Mesothelial cell of epicardium (in vitro differentiated cells): Measurements from ENCODE around the gene PAX6. TPM values are rescaled to one million over a fixed set of nuclear protein-coding genes. Genes with fewer than 3 reads are reported as not detected.

Experiments used
- DNase-seq, 2 experiments: peaks; one replicate each; pipeline ENCODE4 v3.0.0; 2021; ENCODE audit warnings: low spot score in 2 of 2; ENCODE audit not compliant: unreplicated experiment in 2 of 2
- H3K27ac Mint-ChIP-seq: 2 replicates; pipeline ENCODE4 v1.8.0; 2021; ENCODE audit warnings: mixed read lengths
- H3K27me3 Mint-ChIP-seq: 2 replicates; pipeline ENCODE4 v1.8.0; 2021; ENCODE audit warnings: low read depth, mixed read lengths
- H3K36me3 Mint-ChIP-seq: 2 replicates; pipeline ENCODE4 v1.8.0; 2021; ENCODE audit warnings: mixed read lengths
- H3K4me1 Mint-ChIP-seq: 2 replicates; pipeline ENCODE4 v1.8.0; 2021; ENCODE audit warnings: mixed read lengths
- H3K4me3 Mint-ChIP-seq: 2 replicates; pipeline ENCODE4 v1.8.0; 2021; ENCODE audit warnings: mild to moderate bottlenecking, moderate library complexity, mixed read lengths
- H3K9me3 Mint-ChIP-seq: 2 replicates; pipeline ENCODE4 v1.8.0; 2021; ENCODE audit warnings: mixed read lengths
- CTCF ChIP-seq: fragments of 200-600 bp; sonication (generic); IDR thresholded peaks from one replicate; pipeline ENCODE4 v1.5.0; 2021; ENCODE audit warnings: antibody characterized with exemption; ENCODE audit not compliant: unreplicated experiment
- total RNA-seq: library from RNA; stranded (reverse); gene quantifications from 3 replicates; pipeline ENCODE4 v1.2.1, GENCODE V29; 2021

The PAX6 gene
- total RNA-seq, 1 donor from 2014 or later = not detected

GRCh38 chr11:31805629-31806185, 5.4 kb downstream of the PAX6 start:
- Mint-ChIP-seq H3K27me3 (peaks cover 96% of the 10 kb centered on the region), H3K9me3 (no peaks in the 10 kb centered on the region), H3K36me3 (no peaks in the 10 kb centered on the region), H3K27ac (no peak overlapping the region), H3K4me3 (no peak overlapping the region), H3K4me1 (peaks cover 17% of the 10 kb centered on the region)
- DNase-seq = peak in 1 of 2 experiments; percentile 42
- no peak for TF ChIP-seq CTCF

GRCh38 chr11:31805037-31805628, 6.0 kb downstream of the PAX6 start:
- H3K27ac Mint-ChIP-seq = no peak overlapping the region
- peaks cover 18% of the 10 kb centered on the region for H3K4me1 Mint-ChIP-seq
- peak overlapping the region; percentile 42 for H3K4me3 Mint-ChIP-seq
- no peak for TF ChIP-seq CTCF
- peaks cover 97% of the 10 kb centered on the region for H3K27me3 Mint-ChIP-seq
- H3K9me3 Mint-ChIP-seq = no peaks in the 10 kb centered on the region
- DNase-seq = peak in 1 of 2 experiments; percentile 43
- H3K36me3 Mint-ChIP-seq = no peaks in the 10 kb centered on the region

DNA sequence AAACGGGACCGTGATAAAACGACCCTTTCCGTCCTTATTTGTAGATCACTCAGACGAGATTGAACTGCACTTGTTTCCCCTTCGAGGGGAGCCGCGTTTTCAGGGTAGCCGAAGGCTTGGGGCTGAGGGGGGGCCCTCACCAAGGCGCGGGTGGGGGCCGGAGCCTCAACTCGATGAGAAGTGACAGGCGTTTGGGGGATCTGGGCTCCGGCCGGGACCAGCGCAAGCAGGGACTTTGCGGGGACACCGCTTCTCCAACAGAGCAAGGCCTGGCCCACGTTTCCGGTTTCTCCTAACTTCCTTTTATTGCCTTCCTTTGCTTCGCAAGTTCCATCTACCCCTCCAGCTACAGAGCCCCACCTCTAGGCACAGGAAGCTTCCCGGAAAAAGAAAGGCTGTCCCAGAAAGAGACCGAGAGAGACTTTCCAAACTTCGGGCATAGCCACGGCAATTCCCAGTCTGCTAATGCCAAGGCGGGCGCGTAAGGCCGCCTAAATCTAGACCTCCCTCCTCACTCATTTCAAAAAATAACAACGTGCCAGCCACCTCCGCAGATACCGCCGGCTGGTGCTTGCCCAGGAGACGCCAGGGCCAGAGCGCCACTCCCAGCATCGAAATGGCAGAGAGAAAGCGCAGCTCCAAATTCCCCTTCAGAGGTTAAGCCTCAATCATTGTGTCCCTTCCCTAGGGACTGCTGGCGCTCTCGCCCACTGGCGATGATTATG, 6.6 kb downstream of the PAX6 start:
- peaks cover 98% of the 10 kb centered on the region for H3K27me3 Mint-ChIP-seq
- H3K36me3 Mint-ChIP-seq = no peaks in the 10 kb centered on the region
- no peaks in the 10 kb centered on the region for H3K9me3 Mint-ChIP-seq
- peak overlapping the region; percentile 42 for H3K4me3 Mint-ChIP-seq
- no peak for TF ChIP-seq CTCF
- no peak overlapping the region for H3K27ac Mint-ChIP-seq
- H3K4me1 Mint-ChIP-seq = peaks cover 19% of the 10 kb centered on the region
- DNase-seq = peak in 1 of 2 experiments; percentile 44

- Mint-ChIP-seq H3K36me3 (no peaks in the 10 kb centered on the region), H3K9me3 (no peaks in the 10 kb centered on the region), H3K27ac (no peak overlapping the region), H3K4me3 (peak overlapping the region; percentile 5), H3K27me3 (peaks cover 97% of the 10 kb centered on the region), H3K4me1 (peaks cover 21% of the 10 kb centered on the region)
- TF ChIP-seq CTCF = no peak
- no peak for DNase-seq
Observed at GRCh38 chr11:31803813-31804311, 7.3 kb downstream of the PAX6 start.

GRCh38 chr11:31802990-31803812, 7.9 kb downstream of the PAX6 start:
- H3K4me3 Mint-ChIP-seq = no peak overlapping the region
- H3K27me3 Mint-ChIP-seq = peaks cover 97% of the 10 kb centered on the region
- H3K9me3 Mint-ChIP-seq = no peaks in the 10 kb centered on the region
- H3K27ac Mint-ChIP-seq = no peak overlapping the region
- TF ChIP-seq CTCF = no peak
- peaks cover 26% of the 10 kb centered on the region for H3K4me1 Mint-ChIP-seq
- DNase-seq = no peak
- H3K36me3 Mint-ChIP-seq = no peaks in the 10 kb centered on the region
